ENCODE results near the gene QSOX2. TPM values are rescaled to one million over a fixed set of nuclear protein-coding genes. Genes with fewer than 3 reads are reported as not detected.
A peak's percentile ranks its signal among the peaks of the same experiment; 100 is the strongest.
"Not testable (repeated sequence)": the region's sequence is repeated elsewhere in the genome, so short reads cannot be mapped to it uniquely, and the experiment has no call there.

The QSOX2 gene
- total RNA-seq, 1 donor from 2014 or later: 3.7 TPM

- Histone ChIP-seq H3K27ac (ENCODE audit: low read depth, low read length) (no peak overlapping the region), H3K9me3 (ENCODE audit: control insufficient read depth in 3 of 3, low read length in 3 of 3) (no peaks in the 10 kb centered on the region), H3K27me3 (ENCODE audit: control insufficient read depth in 3 of 3, insufficient read depth in 3 of 3, low read length in 3 of 3) (peaks cover 28 to 49% (median 47%) of the 10 kb centered on the region in 3 donors), H3K9ac (ENCODE audit: low read depth in 1 of 3, low read length in 3 of 3) (no peak overlapping the region), H3K36me3 (ENCODE audit: control insufficient read depth in 3 of 3, insufficient read depth in 3 of 3, low read length in 3 of 3) (no peaks in the 10 kb centered on the region), H3K4me1 (ENCODE audit: control insufficient read depth in 3 of 3, insufficient read depth in 3 of 3, low read length in 3 of 3) (no peaks in the 10 kb centered on the region), H3K4me3 (ENCODE audit: low read length in 3 of 3) (no peak overlapping the region)
Observed at GRCh38 chr9:136274786-136275654, 29.4 kb upstream of the QSOX2 start.

DNA sequence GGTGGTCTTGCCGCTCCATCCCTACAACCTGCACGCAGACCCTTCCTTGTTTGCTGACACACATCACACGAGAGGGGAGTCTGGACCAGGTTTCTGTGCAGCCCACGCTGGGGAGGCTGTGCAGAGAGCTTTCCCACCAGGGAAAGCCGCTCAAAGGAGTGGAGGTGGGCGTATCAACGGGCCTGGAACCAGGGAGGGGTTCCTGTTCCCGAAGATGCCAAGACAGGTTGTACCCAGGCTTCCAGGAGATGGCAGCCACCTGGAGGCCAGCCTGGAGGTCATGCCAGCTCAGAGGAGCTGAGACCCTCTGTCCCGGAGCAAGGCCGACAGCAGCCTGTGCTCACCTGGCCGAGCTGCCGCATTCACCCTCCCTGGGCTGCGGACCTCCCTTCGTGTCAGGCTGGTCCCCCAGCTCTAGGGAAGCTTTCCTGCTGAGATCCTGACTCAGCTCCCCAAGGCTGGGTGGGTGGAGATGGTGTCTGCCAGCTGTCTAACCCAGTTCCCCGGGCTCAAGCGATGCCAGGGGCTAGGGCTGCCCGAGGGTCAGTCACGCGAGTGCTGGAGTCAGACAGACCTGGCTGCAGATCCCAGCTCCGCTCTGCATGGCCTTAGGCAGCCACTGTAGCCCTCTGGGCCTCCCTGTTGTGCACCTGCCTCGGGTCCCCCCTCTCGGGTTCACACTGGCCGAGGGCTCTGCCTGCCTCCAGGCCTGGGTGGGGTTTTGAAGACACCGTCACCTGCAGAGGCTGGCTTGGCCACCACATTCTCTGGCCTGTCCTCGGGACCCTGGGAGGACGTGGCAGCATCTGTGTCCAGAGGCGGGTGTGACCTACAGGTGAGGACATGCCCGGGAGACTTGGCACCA is 28.5 kb upstream of the QSOX2 start:
- H3K4me3 ChIP-seq (ENCODE audit: low read length in 3 of 3): no peak overlapping the region
- no peaks in the 10 kb centered on the region for H3K36me3 ChIP-seq (ENCODE audit: control insufficient read depth in 3 of 3, insufficient read depth in 3 of 3, low read length in 3 of 3)
- no peak overlapping the region for H3K9ac ChIP-seq (ENCODE audit: low read depth in 1 of 3, low read length in 3 of 3)
- no peaks in the 10 kb centered on the region for H3K4me1 ChIP-seq (ENCODE audit: control insufficient read depth in 3 of 3, insufficient read depth in 3 of 3, low read length in 3 of 3)
- no peaks in the 10 kb centered on the region for H3K9me3 ChIP-seq (ENCODE audit: control insufficient read depth in 3 of 3, low read length in 3 of 3)
- H3K27ac ChIP-seq (ENCODE audit: low read depth, low read length): no peak overlapping the region
- H3K27me3 ChIP-seq (ENCODE audit: control insufficient read depth in 3 of 3, insufficient read depth in 3 of 3, low read length in 3 of 3): peaks cover 26 to 48% (median 41%) of the 10 kb centered on the region in 3 donors

GRCh38 chr9:136273244-136273865 is 27.7 kb upstream of the QSOX2 start:
- no peak overlapping the region for H3K27ac ChIP-seq (ENCODE audit: low read depth, low read length)
- H3K9me3 ChIP-seq (ENCODE audit: control insufficient read depth in 3 of 3, low read length in 3 of 3): no peaks in the 10 kb centered on the region
- peaks cover 34 to 51% (median 45%) of the 10 kb centered on the region in 3 donors for H3K27me3 ChIP-seq (ENCODE audit: control insufficient read depth in 3 of 3, insufficient read depth in 3 of 3, low read length in 3 of 3)

GRCh38 chr9:136270173-136270705 is 24.6 kb upstream of the QSOX2 start:
- Histone ChIP-seq H3K4me1 (ENCODE audit: control insufficient read depth in 3 of 3, insufficient read depth in 3 of 3, low read length in 3 of 3) (peaks cover 0 to 5% (median 0%) of the 10 kb centered on the region in 3 donors), H3K27ac (ENCODE audit: low read depth, low read length) (no peak overlapping the region), H3K36me3 (ENCODE audit: control insufficient read depth in 3 of 3, insufficient read depth in 3 of 3, low read length in 3 of 3) (no peaks in the 10 kb centered on the region), H3K4me3 (ENCODE audit: low read length in 3 of 3) (no peak overlapping the region), H3K9ac (ENCODE audit: low read depth in 1 of 3, low read length in 3 of 3) (no peak overlapping the region), H3K9me3 (ENCODE audit: control insufficient read depth in 3 of 3, low read length in 3 of 3) (no peaks in the 10 kb centered on the region), H3K27me3 (ENCODE audit: control insufficient read depth in 3 of 3, insufficient read depth in 3 of 3, low read length in 3 of 3) (peaks cover 30 to 38% (median 33%) of the 10 kb centered on the region in 3 donors)

More at GRCh38 chr9:136273244-136273865, 27.7 kb upstream of the QSOX2 start:
- Histone ChIP-seq H3K4me1 (ENCODE audit: control insufficient read depth in 3 of 3, insufficient read depth in 3 of 3, low read length in 3 of 3) (no peaks in the 10 kb centered on the region), H3K36me3 (ENCODE audit: control insufficient read depth in 3 of 3, insufficient read depth in 3 of 3, low read length in 3 of 3) (no peaks in the 10 kb centered on the region), H3K4me3 (ENCODE audit: low read length in 3 of 3) (no peak overlapping the region), H3K9ac (ENCODE audit: low read depth in 1 of 3, low read length in 3 of 3) (no peak overlapping the region)

DNA sequence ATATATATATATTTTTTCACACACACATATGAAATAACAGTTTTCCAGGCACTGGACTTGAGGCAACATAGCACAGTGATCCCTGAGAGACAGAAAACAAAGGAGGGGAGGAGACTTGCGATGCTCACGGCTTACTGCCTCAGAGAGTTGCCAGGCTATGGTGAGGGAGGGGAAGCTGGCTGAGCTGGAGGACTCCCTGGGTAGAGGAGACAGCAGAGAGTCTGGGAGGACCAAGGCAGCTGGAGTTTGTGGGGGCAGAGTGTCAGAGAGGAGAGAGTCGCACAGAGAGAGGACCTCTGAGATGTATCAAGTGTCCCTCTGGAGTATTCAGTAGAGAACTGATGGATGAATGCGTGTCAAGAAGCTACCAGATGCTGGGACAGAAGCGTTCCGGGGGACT is 23.1 kb upstream of the QSOX2 start:
- peaks cover 18 to 32% (median 21%) of the 10 kb centered on the region in 3 donors for H3K27me3 ChIP-seq (ENCODE audit: control insufficient read depth in 3 of 3, insufficient read depth in 3 of 3, low read length in 3 of 3)
- no peaks in the 10 kb centered on the region for H3K9me3 ChIP-seq (ENCODE audit: control insufficient read depth in 3 of 3, low read length in 3 of 3)
- H3K4me1 ChIP-seq (ENCODE audit: control insufficient read depth in 3 of 3, insufficient read depth in 3 of 3, low read length in 3 of 3): peaks cover 0 to 5% (median 0%) of the 10 kb centered on the region in 3 donors
- H3K4me3 ChIP-seq (ENCODE audit: low read length in 3 of 3): no peak overlapping the region
- H3K36me3 ChIP-seq (ENCODE audit: control insufficient read depth in 3 of 3, insufficient read depth in 3 of 3, low read length in 3 of 3): no peaks in the 10 kb centered on the region
- no peak overlapping the region for H3K27ac ChIP-seq (ENCODE audit: low read depth, low read length)
- no peak overlapping the region for H3K9ac ChIP-seq (ENCODE audit: low read depth in 1 of 3, low read length in 3 of 3)

- H3K36me3 ChIP-seq (ENCODE audit: control insufficient read depth in 3 of 3, insufficient read depth in 3 of 3, low read length in 3 of 3): no peaks in the 10 kb centered on the region
- H3K27me3 ChIP-seq (ENCODE audit: control insufficient read depth in 3 of 3, insufficient read depth in 3 of 3, low read length in 3 of 3): peaks cover 17 to 35% (median 24%) of the 10 kb centered on the region in 3 donors
- no peak overlapping the region for H3K9ac ChIP-seq (ENCODE audit: low read depth in 1 of 3, low read length in 3 of 3)
- no peaks in the 10 kb centered on the region for H3K9me3 ChIP-seq (ENCODE audit: control insufficient read depth in 3 of 3, low read length in 3 of 3)
- no peak overlapping the region for H3K4me3 ChIP-seq (ENCODE audit: low read length in 3 of 3)
- H3K4me1 ChIP-seq (ENCODE audit: control insufficient read depth in 3 of 3, insufficient read depth in 3 of 3, low read length in 3 of 3): peaks cover 0 to 5% (median 0%) of the 10 kb centered on the region in 3 donors
- H3K27ac ChIP-seq (ENCODE audit: low read depth, low read length): no peak overlapping the region
Observed at GRCh38 chr9:136268318-136268717, 22.7 kb upstream of the QSOX2 start.

- H3K27ac ChIP-seq (ENCODE audit: low read depth, low read length): no peak overlapping the region
Observed at GRCh38 chr9:136267261-136268111, 21.9 kb upstream of the QSOX2 start.

GRCh38 chr9:136266641-136267040 is 21.0 kb upstream of the QSOX2 start:
- H3K27ac ChIP-seq (ENCODE audit: low read depth, low read length); H3K9ac ChIP-seq (ENCODE audit: low read depth in 1 of 3, low read length in 3 of 3); H3K9me3 ChIP-seq (ENCODE audit: control insufficient read depth in 3 of 3, low read length in 3 of 3); H3K4me1 ChIP-seq (ENCODE audit: control insufficient read depth in 3 of 3, insufficient read depth in 3 of 3, low read length in 3 of 3); H3K4me3 ChIP-seq (ENCODE audit: low read length in 3 of 3); H3K36me3 ChIP-seq (ENCODE audit: control insufficient read depth in 3 of 3, insufficient read depth in 3 of 3, low read length in 3 of 3): not testable (repeated sequence)
- peaks cover 17 to 37% (median 24%) of the 10 kb centered on the region in 3 donors for H3K27me3 ChIP-seq (ENCODE audit: control insufficient read depth in 3 of 3, insufficient read depth in 3 of 3, low read length in 3 of 3)

More at GRCh38 chr9:136267261-136268111, 21.9 kb upstream of the QSOX2 start:
- Histone ChIP-seq H3K4me1 (ENCODE audit: control insufficient read depth in 3 of 3, insufficient read depth in 3 of 3, low read length in 3 of 3) (peaks cover 0 to 5% (median 0%) of the 10 kb centered on the region in 3 donors), H3K36me3 (ENCODE audit: control insufficient read depth in 3 of 3, insufficient read depth in 3 of 3, low read length in 3 of 3) (no peaks in the 10 kb centered on the region), H3K27me3 (ENCODE audit: control insufficient read depth in 3 of 3, insufficient read depth in 3 of 3, low read length in 3 of 3) (peaks cover 17 to 37% (median 24%) of the 10 kb centered on the region in 3 donors), H3K9me3 (ENCODE audit: control insufficient read depth in 3 of 3, low read length in 3 of 3) (no peaks in the 10 kb centered on the region), H3K4me3 (ENCODE audit: low read length in 3 of 3) (peak overlapping the region in 2 of 3 donors; percentile 45 to 51), H3K9ac (ENCODE audit: low read depth in 1 of 3, low read length in 3 of 3) (peak overlapping the region in 1 of 3 donors; percentile 14)

All from skeletal muscle tissue (tissue), 4 donors.